ENCODE measurements around the gene C6orf132. TPM values are rescaled to one million over a fixed set of nuclear protein-coding genes. Genes with fewer than 3 reads are reported as not detected.

C6orf132 gene
- total RNA-seq, 1 experiment from 2014 or later, result 48.4 TPM

GRCh38 chr6:42117843-42118161 is 24.6 kb downstream of the C6orf132 start:
- no peak overlapping the region for H4K8ac ChIP-seq (replicated peaks; ENCODE audit: insufficient read length, low read depth, low read length)
- H2AK5ac ChIP-seq (ENCODE audit: insufficient read length, low read length), result no peak overlapping the region
- no peaks in the 10 kb centered on the region for H3K27me3 ChIP-seq (ENCODE audit: insufficient read depth, low read length)
- no peak overlapping the region for H3K4me2 ChIP-seq (ENCODE audit: insufficient read depth, insufficient read length, low read length)
- no peaks in the 10 kb centered on the region for H3K79me2 ChIP-seq (ENCODE audit: insufficient read depth, low read length)
- H3K56ac ChIP-seq (ENCODE audit: insufficient read length, low read depth, low read length), result no peak overlapping the region
- no peak for DNase-seq
- Mint-ChIP-seq H3K27ac (no peak overlapping the region), H3K4me1 (peaks cover 0 to 4% of the 10 kb centered on the region in 2 experiments; a peak in 2 of 4 replicates), H3K4me3 (no peak overlapping the region), H3K9me3 (no peaks in the 10 kb centered on the region), H3K36me3 (ENCODE audit: insufficient read depth in 1 of 3, low read depth in 3 of 3) (peaks cover 12 to 45% (median 45%) of the 10 kb centered on the region in 3 experiments), H3K27me3 (ENCODE audit: low read depth) (no peaks in the 10 kb centered on the region)
- H3K4ac ChIP-seq (ENCODE audit: low read depth, low read length), result no peak overlapping the region
- no peak overlapping the region for H3K27ac ChIP-seq (ENCODE audit: insufficient read length, low read depth, low read length)
- H2BK120ac ChIP-seq (ENCODE audit: low read depth, low read length, poor library complexity, severe bottlenecking), result no peak overlapping the region
- H4K5ac ChIP-seq (ENCODE audit: insufficient read length, low read depth, low read length), result no peak overlapping the region
- no peak overlapping the region for H4K91ac ChIP-seq (ENCODE audit: insufficient read length, low read depth, low read length)
- no peak for TF ChIP-seq CTCF (conservative IDR thresholded peaks at IDR 0.05)
- peaks cover 11% of the 10 kb centered on the region for H3K79me1 ChIP-seq (ENCODE audit: insufficient read depth, low read depth, low read length, poor library complexity, severe bottlenecking)
- WGBS (ENCODE audit: extremely low coverage, insufficient read length, low lambda C conversion rate), result no CpG with 5 or more reads among the region's 3 CpGs
- no peak overlapping the region for H3K23ac ChIP-seq (ENCODE audit: insufficient read length, low read depth, low read length)
- H3K9ac ChIP-seq (ENCODE audit: extremely low read depth, insufficient read length, low read length), result no peak overlapping the region
- H3K14ac ChIP-seq (ENCODE audit: insufficient read depth, low read length), result no peak overlapping the region
- H2BK15ac ChIP-seq (ENCODE audit: low read depth, low read length), result no peak overlapping the region
- H3K9me3 ChIP-seq (ENCODE audit: control insufficient read depth, low read depth, low read length), result no peaks in the 10 kb centered on the region
- no peak overlapping the region for H2BK20ac ChIP-seq (ENCODE audit: low read depth, low read length, poor library complexity, severe bottlenecking)
- H2BK5ac ChIP-seq (ENCODE audit: insufficient read length, low read length), result no peak overlapping the region
- no peak overlapping the region for H3K18ac ChIP-seq (ENCODE audit: insufficient read length, low read depth, low read length)
- H4K20me1 ChIP-seq (ENCODE audit: control insufficient read depth, insufficient read depth, insufficient read length), result peaks cover 5% of the 10 kb centered on the region
- no peaks in the 10 kb centered on the region for H3K4me1 ChIP-seq (ENCODE audit: insufficient read depth, low read length)
- no peak overlapping the region for H2BK12ac ChIP-seq (ENCODE audit: insufficient read length, low read depth, low read length)
- H3K23me2 ChIP-seq (ENCODE audit: insufficient read length, low read depth, low read length, poor library complexity, severe bottlenecking), result no peaks in the 10 kb centered on the region
- no peak overlapping the region for H2AFZ ChIP-seq (ENCODE audit: low read length)
- no peak overlapping the region for H3T11ph ChIP-seq (ENCODE audit: low read length)
